ENCODE measurements around the gene OR2S2. TPM values are rescaled to one million over a fixed set of nuclear protein-coding genes. Genes with fewer than 3 reads are reported as not detected.

OR2S2 gene
- total and polyA plus RNA-seq, 2 of the 8 experiments (the other 6 are each of a cell fraction or from before 2014, with no cell fraction given), result not detected

DNA sequence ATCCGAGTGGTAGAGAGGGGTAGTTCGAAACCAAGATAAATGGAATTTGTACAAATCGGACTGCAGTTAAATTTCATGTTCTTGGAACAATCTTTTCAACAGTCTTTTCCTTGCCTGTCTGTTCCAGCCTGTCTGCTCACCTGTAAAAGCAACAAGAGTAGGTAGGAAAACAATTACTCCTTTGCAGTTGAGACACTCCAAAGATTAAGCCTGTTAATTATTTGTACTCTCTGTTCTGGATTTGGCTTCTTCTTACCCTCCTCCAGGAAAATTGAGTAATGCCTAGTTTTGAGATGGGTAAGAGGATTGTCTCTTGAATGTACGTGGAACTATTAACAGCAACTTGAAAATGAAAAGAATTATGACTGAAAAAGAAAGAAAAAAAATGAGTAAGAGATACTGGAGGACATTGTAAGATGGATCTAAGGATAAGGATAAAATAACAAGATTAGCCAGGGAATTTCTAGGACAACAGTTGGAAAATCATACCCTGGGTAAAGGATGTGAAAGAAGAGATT, 24.3 kb downstream of the OR2S2 start:
- no peak overlapping the region for H2BK12ac ChIP-seq (ENCODE audit: low read depth, low read length)
- ChIA-PET POLR2A (ENCODE audit: partially characterized antibody) (no interaction called here), CTCF (ENCODE audit: partially characterized antibody) (interaction anchor here (5.7 kb wide), 1 partner anchor 11 kb away, joined by 24 read pairs; no protein-coding TSS in a partner anchor)
- H4K8ac ChIP-seq (ENCODE audit: extremely low read depth, insufficient read depth, low read length), result no peak overlapping the region
- H3K18ac ChIP-seq (ENCODE audit: extremely low read depth, low read length), result no peak overlapping the region
- no peak overlapping the region for H2BK5ac ChIP-seq (ENCODE audit: low read depth, low read length)
- H4K5ac ChIP-seq (ENCODE audit: insufficient read length, low read depth, low read length), result no peak overlapping the region
- no peak overlapping the region for H2AFZ ChIP-seq (ENCODE audit: low read length)
- no peak overlapping the region for H3K23ac ChIP-seq (ENCODE audit: insufficient read length)
- no peak overlapping the region for H3K27ac ChIP-seq (ENCODE audit: low read depth, low read length)
- DNase-seq (ENCODE audit: low read depth in 1 of 2, low spot score in 2 of 2) (no peak), FAIRE-seq (no peak)
- 89% methylated on average over 4 of the region's 4 CpGs; no CpG with 5 or more reads in 1 of the 2 experiments for WGBS, 2 experiments (ENCODE audit: extremely low coverage in 1 of 2, insufficient coverage in 1 of 2, insufficient read length in 1 of 2, insufficient replicate concordance in 2 of 2, low coverage in 1 of 2, low lambda C conversion rate in 2 of 2, missing lambda C conversion rate in 1 of 2)
- no peaks in the 10 kb centered on the region for H3K27me3 ChIP-seq (replicated peaks in 1 of 4; ENCODE audit: control insufficient read depth in 3 of 4, extremely low read depth in 1 of 4, insufficient read depth in 3 of 4, low read length in 3 of 4)
- H3K79me1 ChIP-seq (ENCODE audit: low read depth, low read length), result no peaks in the 10 kb centered on the region
- no peak overlapping the region for H3K56ac ChIP-seq (replicated peaks; ENCODE audit: insufficient read length, low read depth, low read length)
- H2BK120ac ChIP-seq (replicated peaks; ENCODE audit: low read depth, low read length), result no peak overlapping the region
- no peak overlapping the region for H2AK5ac ChIP-seq (ENCODE audit: low read depth, low read length)
- H3K4me3 ChIP-seq (ENCODE audit: extremely low read depth in 1 of 4, insufficient read depth in 2 of 4, low read depth in 3 of 4, low read length in 4 of 4), result no peak overlapping the region
- no peaks in the 10 kb centered on the region for H3K4me1 ChIP-seq (replicated peaks in 1 of 4; ENCODE audit: control insufficient read depth in 3 of 4, insufficient read depth in 4 of 4, low read length in 3 of 4)
- H2BK15ac ChIP-seq (ENCODE audit: low read length), result no peak overlapping the region
- no peaks in the 10 kb centered on the region for H3K79me2 ChIP-seq (ENCODE audit: control insufficient read depth in 1 of 2, insufficient read depth in 2 of 2, low read length in 2 of 2)
- no peak overlapping the region for H3K4ac ChIP-seq (replicated peaks; ENCODE audit: insufficient read length, low read depth, low read length)
- no peak overlapping the region for H3K9ac ChIP-seq (replicated peaks in 1 of 4; ENCODE audit: extremely low read depth in 1 of 4, low read depth in 3 of 4, low read length in 3 of 4)
- H3K23me2 ChIP-seq (ENCODE audit: low read depth, low read length), result no peaks in the 10 kb centered on the region
- H4K91ac ChIP-seq (replicated peaks; ENCODE audit: insufficient read length, low read length), result no peak overlapping the region
- no peak overlapping the region for H3K14ac ChIP-seq (ENCODE audit: insufficient read length)
- H3K36me3 ChIP-seq (ENCODE audit: control insufficient read depth in 2 of 4, insufficient read depth in 4 of 4, low read length in 3 of 4), result no peaks in the 10 kb centered on the region
- no peaks in the 10 kb centered on the region for H4K20me1 ChIP-seq (replicated peaks in 1 of 2; ENCODE audit: control insufficient read depth in 1 of 2, insufficient read depth in 2 of 2, low read length in 2 of 2)
- TF ChIP-seq TAF1 (IDR thresholded peaks at IDR 0.05; ENCODE audit: low read depth, low read length) (no peak), KDM4A (IDR thresholded peaks at IDR 0.05; ENCODE audit: low read depth, low read length, severe bottlenecking) (no peak), RNF2 (IDR thresholded peaks at IDR 0.05; ENCODE audit: borderline replicate concordance, low read depth, low read length, missing control alignments, poor library complexity, severe bottlenecking) (no peak), SP2 (IDR thresholded peaks at IDR 0.05; ENCODE audit: low read length) (no peak), SP4 (IDR thresholded peaks at IDR 0.05; ENCODE audit: low read length) (no peak), KDM1A (IDR thresholded peaks at IDR 0.05; ENCODE audit: borderline replicate concordance, low read length) (no peak), CTCF (IDR thresholded peaks at IDR 0.05; ENCODE audit: control extremely low read depth in 1 of 3, insufficient read depth in 1 of 3, low read depth in 1 of 3, low read length in 3 of 3) (no peak), SIN3A (conservative IDR thresholded peaks at IDR 0.05 in 1 of 2, IDR thresholded peaks at IDR 0.05 in 1 of 2; ENCODE audit: low read depth in 1 of 2, low read length in 2 of 2) (no peak), NRF1 (IDR thresholded peaks at IDR 0.05; ENCODE audit: low read depth, low read length) (no peak), RFX5 (IDR thresholded peaks at IDR 0.05; ENCODE audit: borderline replicate concordance, low read depth, low read length) (no peak), CHD2 (IDR thresholded peaks at IDR 0.05; ENCODE audit: low read length) (no peak)
- H3K9me3 ChIP-seq (ENCODE audit: insufficient read depth in 2 of 2, low read depth in 1 of 2, low read length in 1 of 2), result no peaks in the 10 kb centered on the region
- no peak overlapping the region for H3K4me2 ChIP-seq (ENCODE audit: insufficient read depth in 1 of 2, low read depth in 2 of 2, low read length in 2 of 2)
- no peak overlapping the region for H2BK20ac ChIP-seq (ENCODE audit: low read length)

Measured in H1 (cell line).